ENCODE results near the gene PLEKHH1. TPM values are rescaled to one million over a fixed set of nuclear protein-coding genes. Genes with fewer than 3 reads are reported as not detected.

The PLEKHH1 gene
- total RNA-seq, 2 donors from 2014 or later = 59.9 to 61.1 TPM

DNA sequence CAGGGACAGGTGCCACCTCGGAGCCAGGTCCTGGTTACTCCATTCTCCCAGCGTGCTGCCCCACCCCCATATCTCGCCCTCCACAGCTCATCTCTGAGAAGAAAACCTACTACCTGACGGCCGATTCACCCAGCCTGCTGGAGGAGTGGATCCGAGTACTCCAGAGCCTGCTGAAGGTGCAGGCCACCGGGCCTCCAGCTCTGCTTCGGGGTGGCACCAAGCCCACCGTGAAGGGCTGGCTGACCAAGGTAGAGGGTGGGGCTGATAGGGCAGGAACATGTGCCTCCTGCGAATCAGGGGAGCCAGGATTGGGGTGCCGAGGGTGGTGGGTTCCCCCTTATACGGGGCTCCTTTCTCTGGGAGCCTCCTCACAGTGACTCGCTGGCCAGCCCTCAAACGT lies 41.1 kb downstream of the PLEKHH1 start:
- Histone ChIP-seq H3K4me3 (ENCODE audit: low read length) (no peak overlapping the region), H3K36me3 (ENCODE audit: control insufficient read depth, insufficient read depth, low read length) (peaks cover 14% of the 10 kb centered on the region), H3K4me1 (ENCODE audit: control insufficient read depth, insufficient read depth, low read length) (no peaks in the 10 kb centered on the region), H3K27me3 (ENCODE audit: control insufficient read depth, insufficient read depth, low read length, poor library complexity, severe bottlenecking) (no peaks in the 10 kb centered on the region), H3K9ac (ENCODE audit: extremely low read depth, low read length, poor library complexity, severe bottlenecking) (no peak overlapping the region), H3K27ac (ENCODE audit: low read depth, low read length) (no peak overlapping the region), H3K9me3 (ENCODE audit: control insufficient read depth, low read length) (no peaks in the 10 kb centered on the region)
- TF ChIP-seq, protein P1, sequence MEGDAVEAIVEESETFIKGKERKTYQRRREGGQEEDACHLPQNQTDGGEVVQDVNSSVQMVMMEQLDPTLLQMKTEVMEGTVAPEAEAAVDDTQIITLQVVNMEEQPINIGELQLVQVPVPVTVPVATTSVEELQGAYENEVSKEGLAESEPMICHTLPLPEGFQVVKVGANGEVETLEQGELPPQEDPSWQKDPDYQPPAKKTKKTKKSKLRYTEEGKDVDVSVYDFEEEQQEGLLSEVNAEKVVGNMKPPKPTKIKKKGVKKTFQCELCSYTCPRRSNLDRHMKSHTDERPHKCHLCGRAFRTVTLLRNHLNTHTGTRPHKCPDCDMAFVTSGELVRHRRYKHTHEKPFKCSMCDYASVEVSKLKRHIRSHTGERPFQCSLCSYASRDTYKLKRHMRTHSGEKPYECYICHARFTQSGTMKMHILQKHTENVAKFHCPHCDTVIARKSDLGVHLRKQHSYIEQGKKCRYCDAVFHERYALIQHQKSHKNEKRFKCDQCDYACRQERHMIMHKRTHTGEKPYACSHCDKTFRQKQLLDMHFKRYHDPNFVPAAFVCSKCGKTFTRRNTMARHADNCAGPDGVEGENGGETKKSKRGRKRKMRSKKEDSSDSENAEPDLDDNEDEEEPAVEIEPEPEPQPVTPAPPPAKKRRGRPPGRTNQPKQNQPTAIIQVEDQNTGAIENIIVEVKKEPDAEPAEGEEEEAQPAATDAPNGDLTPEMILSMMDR (conservative IDR thresholded peaks at IDR 0.05) = no peak
- Mint-ChIP-seq H3K36me3 (ENCODE audit: low read depth) (peaks cover 46% of the 10 kb centered on the region), H3K4me1 (no peaks in the 10 kb centered on the region), H3K27ac (no peak overlapping the region), H3K9me3 (no peaks in the 10 kb centered on the region), H3K4me3 (no peak overlapping the region), H3K27me3 (ENCODE audit: insufficient read depth) (no peaks in the 10 kb centered on the region)
- 87 to 89% methylated on average over 9 to 14 of the region's 14 CpGs for WGBS, 2 experiments (ENCODE audit: insufficient coverage in 1 of 2, insufficient read length in 1 of 2)
- no peak for DNase-seq

GRCh38 chr14:67574806-67575205 lies 41.7 kb downstream of the PLEKHH1 start:
- Histone ChIP-seq H3K27me3 (ENCODE audit: control insufficient read depth, insufficient read depth, low read length, poor library complexity, severe bottlenecking) (no peaks in the 10 kb centered on the region), H3K9ac (ENCODE audit: extremely low read depth, low read length, poor library complexity, severe bottlenecking) (no peak overlapping the region), H3K27ac (ENCODE audit: low read depth, low read length) (no peak overlapping the region), H3K36me3 (ENCODE audit: control insufficient read depth, insufficient read depth, low read length) (peaks cover 14% of the 10 kb centered on the region), H3K9me3 (ENCODE audit: control insufficient read depth, low read length) (no peaks in the 10 kb centered on the region), H3K4me3 (ENCODE audit: low read length) (no peak overlapping the region), H3K4me1 (ENCODE audit: control insufficient read depth, insufficient read depth, low read length) (no peaks in the 10 kb centered on the region)
- TF ChIP-seq, protein P1 (conservative IDR thresholded peaks at IDR 0.05) = no peak
- Mint-ChIP-seq H3K9me3 (no peaks in the 10 kb centered on the region), H3K4me3 (no peak overlapping the region), H3K27me3 (ENCODE audit: insufficient read depth) (no peaks in the 10 kb centered on the region), H3K36me3 (ENCODE audit: low read depth) (peaks cover 45% of the 10 kb centered on the region), H3K27ac (no peak overlapping the region), H3K4me1 (no peaks in the 10 kb centered on the region)
- no peak for DNase-seq
- 91 to 98% methylated on average over 7 of the region's 7 CpGs for WGBS, 2 experiments (ENCODE audit: insufficient coverage in 1 of 2, insufficient read length in 1 of 2)

GRCh38 chr14:67575684-67576083 lies 42.6 kb downstream of the PLEKHH1 start:
- no peak overlapping the region for H3K4me3 Mint-ChIP-seq
- H3K27me3 Mint-ChIP-seq (ENCODE audit: insufficient read depth) = no peaks in the 10 kb centered on the region
- H3K9me3 ChIP-seq (ENCODE audit: control insufficient read depth, low read length) = no peaks in the 10 kb centered on the region
- no peak overlapping the region for H3K27ac Mint-ChIP-seq
- H3K27ac ChIP-seq (ENCODE audit: low read depth, low read length) = no peak overlapping the region
- no peaks in the 10 kb centered on the region for H3K4me1 Mint-ChIP-seq
- H3K4me1 ChIP-seq (ENCODE audit: control insufficient read depth, insufficient read depth, low read length) = no peaks in the 10 kb centered on the region
- H3K36me3 Mint-ChIP-seq (ENCODE audit: low read depth) = peaks cover 45% of the 10 kb centered on the region
- WGBS, 2 experiments (ENCODE audit: insufficient coverage in 1 of 2, insufficient read length in 1 of 2) = 92 to 95% methylated on average over 3 to 9 of the region's 9 CpGs
- no peak overlapping the region for H3K9ac ChIP-seq (ENCODE audit: extremely low read depth, low read length, poor library complexity, severe bottlenecking)
- H3K27me3 ChIP-seq (ENCODE audit: control insufficient read depth, insufficient read depth, low read length, poor library complexity, severe bottlenecking) = no peaks in the 10 kb centered on the region
- H3K9me3 Mint-ChIP-seq = no peaks in the 10 kb centered on the region
- H3K36me3 ChIP-seq (ENCODE audit: control insufficient read depth, insufficient read depth, low read length) = peaks cover 14% of the 10 kb centered on the region
- TF ChIP-seq, protein P1 (conservative IDR thresholded peaks at IDR 0.05) = no peak
- no peak overlapping the region for H3K4me3 ChIP-seq (ENCODE audit: low read length)
- DNase-seq = no peak
